Loucy (cell line): ENCODE data around the gene GSS.

Experiments
- H2AFZ ChIP-seq: fragments of 200-600 bp; sonication (generic); 2 replicates; pipeline ENCODE4 v1.6.0; 2016; ENCODE audit warnings: antibody characterized with exemption, mild to moderate bottlenecking, low read length, moderate library complexity
- H3F3A ChIP-seq: fragments of 200-600 bp; 2 replicates; pipeline ENCODE4 v1.6.0; 2016; ENCODE audit warnings: antibody characterized with exemption, low read depth, mild to moderate bottlenecking
- H3K27me3 ChIP-seq: fragments of 200-600 bp; sonication (generic); 2 replicates; pipeline ENCODE4 v1.6.1; 2014; ENCODE audit warnings: low read length, mild to moderate bottlenecking; ENCODE audit not compliant: insufficient read depth, poor library complexity, severe bottlenecking
- H3K36me3 ChIP-seq: fragments of 200-600 bp; sonication (generic); 2 replicates; pipeline ENCODE4 v1.6.1; 2016; ENCODE audit warnings: low read length; ENCODE audit not compliant: insufficient read depth
- H3K4me1 ChIP-seq: fragments of 200-600 bp; sonication (generic); 2 replicates; pipeline ENCODE4 v1.5.1; 2014; ENCODE audit warnings: low read length, mild to moderate bottlenecking; ENCODE audit not compliant: insufficient read depth, poor library complexity, severe bottlenecking
- H3K4me2 ChIP-seq: fragments of 200-600 bp; sonication (generic); 2 replicates; pipeline ENCODE4 v1.6.0; 2014; ENCODE audit warnings: antibody characterized with exemption, low read length, low read depth, mild to moderate bottlenecking; ENCODE audit not compliant: poor library complexity, severe bottlenecking
- H3K4me3 ChIP-seq: fragments of 200-600 bp; sonication (generic); 2 replicates; pipeline ENCODE4 v1.5.1; 2014; ENCODE audit warnings: low read length, mild to moderate bottlenecking, mixed read lengths; ENCODE audit not compliant: poor library complexity, severe bottlenecking
- H3K79me2 ChIP-seq: fragments of 200-600 bp; sonication (generic); 2 replicates; pipeline ENCODE4 v1.6.1; 2014; ENCODE audit warnings: low read length; ENCODE audit not compliant: insufficient read depth
- H3K9ac ChIP-seq: fragments of 200-600 bp; sonication (generic); 2 replicates; pipeline ENCODE4 v1.6.0; 2014; ENCODE audit warnings: mild to moderate bottlenecking, low read depth, low read length, moderate library complexity; ENCODE audit not compliant: poor library complexity, severe bottlenecking
- H3K9me2 ChIP-seq: fragments of 200-600 bp; sonication (generic); replicated peaks from 2 replicates; pipeline ENCODE4 v1.6.1; 2016; ENCODE audit warnings: low read depth, low read length, mixed read lengths
- H3K9me3 ChIP-seq: fragments of 200-600 bp; sonication (generic); 2 replicates; pipeline ENCODE4 v1.6.1; 2014; ENCODE audit warnings: mild to moderate bottlenecking, antibody characterized with exemption, low read length, low read depth; ENCODE audit not compliant: insufficient read depth
- H4K20me1 ChIP-seq: fragments of 200-600 bp; sonication (generic); 2 replicates; pipeline ENCODE4 v1.6.0; 2014; ENCODE audit warnings: antibody characterized with exemption, low read length, mild to moderate bottlenecking; ENCODE audit not compliant: insufficient read depth, poor library complexity, severe bottlenecking
- EZH2phosphoT487 ChIP-seq: fragments of 200-600 bp; IDR thresholded peaks from 2 replicates; pipeline ENCODE4 v1.6.1; 2018; ENCODE audit warnings: antibody characterized with exemption, mild to moderate bottlenecking, moderate library complexity, borderline replicate concordance
- TF ChIP-seq, protein P1 (sequence below): fragments of 200-600 bp; sonication (generic); conservative IDR thresholded peaks from 2 replicates; pipeline ENCODE4 v1.5.1; 2014; ENCODE audit warnings: mild to moderate bottlenecking, antibody characterized with exemption, low read length

GSS gene

DNA sequence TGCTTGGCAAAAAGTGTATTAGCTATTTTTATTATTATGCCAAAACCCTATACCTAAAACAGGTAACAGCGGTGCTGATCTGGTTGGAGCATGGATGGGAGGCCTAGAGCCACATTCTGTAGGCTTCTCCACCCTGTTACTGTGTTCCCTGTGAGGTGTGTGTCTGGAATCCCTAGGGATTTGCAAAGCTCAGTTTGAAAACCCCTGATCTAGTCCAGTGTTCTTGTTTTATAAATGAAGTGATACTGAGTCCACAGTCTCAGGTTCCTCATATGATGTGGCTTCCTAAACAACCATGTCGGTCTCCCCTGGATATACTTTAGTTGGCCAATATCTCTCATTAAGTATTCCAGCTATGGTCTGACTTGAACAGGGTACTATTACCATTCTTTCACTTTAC is 62.9 kb downstream of the GSS start:
- Histone ChIP-seq H3K27me3 (no peaks in the 10 kb centered on the region), H3F3A (no peaks in the 10 kb centered on the region), H4K20me1 (no peaks in the 10 kb centered on the region), H3K36me3 (no peaks in the 10 kb centered on the region), H3K4me1 (peaks cover 13% of the 10 kb centered on the region), H3K9me2 (no peaks in the 10 kb centered on the region), H3K4me3 (no peak overlapping the region), H3K9me3 (no peaks in the 10 kb centered on the region), H3K79me2 (no peaks in the 10 kb centered on the region), H3K9ac (no peak overlapping the region), H2AFZ (no peak overlapping the region), H3K4me2 (no peak overlapping the region)
- TF ChIP-seq EZH2phosphoT487: no peak
- TF ChIP-seq, protein P1, sequence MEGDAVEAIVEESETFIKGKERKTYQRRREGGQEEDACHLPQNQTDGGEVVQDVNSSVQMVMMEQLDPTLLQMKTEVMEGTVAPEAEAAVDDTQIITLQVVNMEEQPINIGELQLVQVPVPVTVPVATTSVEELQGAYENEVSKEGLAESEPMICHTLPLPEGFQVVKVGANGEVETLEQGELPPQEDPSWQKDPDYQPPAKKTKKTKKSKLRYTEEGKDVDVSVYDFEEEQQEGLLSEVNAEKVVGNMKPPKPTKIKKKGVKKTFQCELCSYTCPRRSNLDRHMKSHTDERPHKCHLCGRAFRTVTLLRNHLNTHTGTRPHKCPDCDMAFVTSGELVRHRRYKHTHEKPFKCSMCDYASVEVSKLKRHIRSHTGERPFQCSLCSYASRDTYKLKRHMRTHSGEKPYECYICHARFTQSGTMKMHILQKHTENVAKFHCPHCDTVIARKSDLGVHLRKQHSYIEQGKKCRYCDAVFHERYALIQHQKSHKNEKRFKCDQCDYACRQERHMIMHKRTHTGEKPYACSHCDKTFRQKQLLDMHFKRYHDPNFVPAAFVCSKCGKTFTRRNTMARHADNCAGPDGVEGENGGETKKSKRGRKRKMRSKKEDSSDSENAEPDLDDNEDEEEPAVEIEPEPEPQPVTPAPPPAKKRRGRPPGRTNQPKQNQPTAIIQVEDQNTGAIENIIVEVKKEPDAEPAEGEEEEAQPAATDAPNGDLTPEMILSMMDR: no peak

DNA sequence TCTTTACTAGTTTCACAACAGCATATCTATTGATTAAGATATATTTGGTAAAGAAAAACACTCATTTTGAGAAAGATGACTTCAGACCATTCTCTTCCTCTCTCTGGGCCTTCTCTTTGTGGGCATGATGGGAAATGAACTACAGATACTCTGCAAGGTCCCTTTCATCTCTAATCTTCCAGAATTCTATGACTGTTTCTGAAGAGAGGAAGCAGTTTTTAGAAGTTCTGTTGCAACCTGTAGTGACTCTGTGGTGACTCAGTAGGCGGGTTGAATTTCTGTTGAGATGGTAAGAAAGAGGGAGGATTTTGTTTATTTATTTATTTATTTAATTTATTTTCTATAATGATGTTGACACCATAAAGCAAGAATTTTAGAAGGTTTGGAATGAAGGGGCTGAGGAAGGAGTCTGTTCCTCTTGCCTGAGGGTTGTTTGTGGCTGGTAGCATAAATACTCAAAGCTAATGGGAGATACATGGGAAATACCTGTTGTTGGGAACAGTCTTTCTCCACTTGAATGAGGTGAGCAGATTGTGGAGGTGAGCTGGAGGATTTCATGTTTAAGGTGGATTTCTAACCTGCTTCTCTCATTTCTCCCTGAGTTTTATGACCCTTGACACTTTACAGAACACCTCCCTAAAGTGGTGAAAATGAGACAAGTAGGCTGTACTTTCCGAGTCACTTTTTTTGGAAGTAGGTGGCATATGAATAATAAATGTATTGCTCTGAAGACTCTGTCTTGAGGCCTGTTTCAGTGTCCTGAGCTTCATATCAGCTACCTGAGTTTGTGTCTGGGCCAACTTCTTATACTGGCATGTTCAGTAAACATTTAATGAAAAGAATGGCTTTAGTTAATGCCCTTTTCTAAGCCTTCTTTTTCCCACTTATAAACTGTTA is 64.2 kb downstream of the GSS start:
- TF ChIP-seq, protein P1: no peak
- TF ChIP-seq EZH2phosphoT487: no peak

DNA sequence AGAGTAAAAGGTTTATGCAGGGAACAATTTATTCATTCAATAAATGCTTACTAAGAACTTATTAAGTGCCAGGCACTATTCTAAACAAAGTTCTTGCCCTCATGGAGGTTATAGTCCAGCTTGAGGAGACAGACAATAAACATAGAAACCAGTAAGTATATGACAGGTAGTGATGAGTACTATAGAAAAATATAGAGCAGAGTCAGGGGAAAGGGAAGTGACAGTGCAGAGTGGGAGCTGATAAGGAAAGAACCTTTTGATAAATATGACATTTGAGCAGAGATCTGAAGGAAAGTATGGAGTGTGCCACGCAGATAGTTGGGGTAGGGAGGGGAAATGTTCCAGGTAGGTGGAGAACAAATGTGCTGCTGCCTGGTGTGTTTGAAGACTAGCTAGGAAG is 67.1 kb downstream of the GSS start:
- H3K9me2 ChIP-seq: no peaks in the 10 kb centered on the region
- no peak overlapping the region for H3K4me2 ChIP-seq
- H4K20me1 ChIP-seq: no peaks in the 10 kb centered on the region
- TF ChIP-seq EZH2phosphoT487: no peak
- TF ChIP-seq, protein P1: no peak
- no peaks in the 10 kb centered on the region for H3F3A ChIP-seq
- peaks cover 9% of the 10 kb centered on the region for H3K4me1 ChIP-seq
- no peaks in the 10 kb centered on the region for H3K36me3 ChIP-seq
- no peaks in the 10 kb centered on the region for H3K27me3 ChIP-seq
- no peaks in the 10 kb centered on the region for H3K79me2 ChIP-seq
- H3K4me3 ChIP-seq: no peak overlapping the region
- H3K9ac ChIP-seq: no peak overlapping the region
- H2AFZ ChIP-seq: no peak overlapping the region
- H3K9me3 ChIP-seq: no peaks in the 10 kb centered on the region

More for the DNA sequence above, 64.2 kb downstream of the GSS start:
- no peaks in the 10 kb centered on the region for H3K36me3 ChIP-seq
- no peak overlapping the region for H2AFZ ChIP-seq
- H3K9me2 ChIP-seq: no peaks in the 10 kb centered on the region
- no peaks in the 10 kb centered on the region for H3K9me3 ChIP-seq
- no peak overlapping the region for H3K9ac ChIP-seq
- H3K27me3 ChIP-seq: no peaks in the 10 kb centered on the region
- H4K20me1 ChIP-seq: no peaks in the 10 kb centered on the region
- peaks cover 12% of the 10 kb centered on the region for H3K4me1 ChIP-seq
- peak overlapping the region; percentile 38 for H3K4me2 ChIP-seq
- H3K79me2 ChIP-seq: no peaks in the 10 kb centered on the region
- H3F3A ChIP-seq: no peaks in the 10 kb centered on the region
- H3K4me3 ChIP-seq: no peak overlapping the region
